HG02571 (cell line): Measurements from ENCODE around the gene GNGT2.
"Not testable (repeated sequence)": the region's sequence is repeated elsewhere in the genome, so short reads cannot be mapped to it uniquely, and the experiment has no call there.

Experiments
- ATAC-seq: cut with Tn5 transposase; IDR thresholded peaks from one replicate; pipeline ENCODE4 v1.9.1; 2021; ENCODE audit warnings: mild to moderate bottlenecking, moderate library complexity; ENCODE audit not compliant: unreplicated experiment

GNGT2 gene

DNA sequence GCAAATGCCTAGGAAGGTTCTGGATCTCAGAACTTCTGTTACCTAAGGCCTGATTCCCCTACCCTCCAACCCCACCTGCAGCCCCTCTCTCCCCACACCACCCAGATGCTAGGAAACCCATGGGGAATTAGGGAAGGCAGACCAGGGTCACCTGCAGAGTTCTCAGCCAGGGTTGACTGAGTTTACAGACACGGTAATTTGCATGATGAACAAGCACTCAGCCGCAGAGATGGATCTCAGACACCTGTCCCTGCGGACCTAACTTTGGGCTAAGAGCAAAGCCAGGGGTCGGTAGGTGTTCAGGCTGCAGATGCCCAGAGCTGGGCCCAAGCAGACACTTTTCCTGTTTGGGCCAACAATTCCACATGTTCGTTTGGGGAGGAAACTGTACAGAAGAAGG, 3.0 kb upstream of the GNGT2 start:
- no peak for ATAC-seq

DNA sequence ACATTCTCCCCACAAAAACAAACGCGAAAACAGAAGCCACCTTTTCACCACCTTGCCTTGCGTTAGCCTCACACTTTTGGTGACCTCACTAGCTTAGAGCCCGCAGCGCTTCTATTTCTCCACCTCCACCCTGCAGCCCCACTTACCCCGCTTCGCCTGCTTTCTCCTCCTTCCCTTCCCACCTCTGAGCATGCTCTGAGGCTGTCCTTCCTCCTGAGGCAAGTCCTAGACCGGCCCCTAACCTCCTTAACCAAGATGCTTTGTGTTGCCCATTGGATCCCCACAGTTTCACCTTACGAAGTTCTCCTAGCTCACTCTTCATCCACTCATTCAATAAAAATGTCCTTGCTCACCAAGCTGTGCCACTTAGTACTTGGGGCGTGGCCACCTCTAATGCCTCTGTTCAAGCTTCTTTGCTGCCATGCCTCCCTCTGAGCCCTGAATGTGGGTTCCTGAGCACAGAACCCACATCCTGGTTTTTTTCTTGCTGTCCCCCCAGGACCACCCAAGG, 1.3 kb downstream of the GNGT2 start:
- ATAC-seq: no peak

DNA sequence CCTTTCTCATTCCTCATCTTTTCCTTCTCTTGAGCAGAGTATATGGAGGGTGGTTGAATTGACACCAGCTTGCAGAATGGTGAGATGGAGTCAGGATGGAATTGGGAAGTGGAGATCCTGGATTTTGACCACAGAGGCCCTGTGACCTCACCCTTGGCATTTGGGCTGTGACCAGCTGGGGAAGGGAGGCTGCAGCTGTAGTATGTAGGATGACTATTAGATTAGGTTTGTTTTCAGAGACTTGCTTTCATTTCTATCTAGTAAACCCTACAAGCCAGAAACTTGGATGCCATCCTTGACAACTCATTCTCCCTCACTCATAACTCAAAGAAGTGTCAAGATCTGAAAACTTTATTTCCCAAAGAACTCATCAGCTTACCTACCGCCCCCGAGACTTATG, 5.9 kb downstream of the GNGT2 start:
- ATAC-seq: no peak

DNA sequence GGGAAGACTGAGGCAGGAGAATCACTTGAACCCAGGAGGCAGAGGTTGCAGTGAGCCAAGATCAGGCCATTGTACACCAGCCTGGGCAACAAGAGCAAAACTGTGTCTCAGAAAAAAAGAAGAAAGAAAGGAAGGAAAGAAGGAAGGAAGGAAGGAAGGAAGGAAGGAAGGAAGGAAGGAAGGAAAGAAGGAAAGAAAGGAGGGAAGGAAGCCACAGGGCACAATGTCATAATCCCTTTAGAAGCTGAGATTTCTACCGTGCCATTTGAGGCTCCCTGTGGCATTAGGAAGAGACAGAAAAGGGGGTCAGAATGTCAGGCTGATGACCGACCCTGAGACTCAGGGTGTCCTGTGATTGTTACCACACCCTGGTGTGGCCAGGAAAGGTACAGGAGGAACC, 6.6 kb downstream of the GNGT2 start:
- ATAC-seq: no peak

DNA sequence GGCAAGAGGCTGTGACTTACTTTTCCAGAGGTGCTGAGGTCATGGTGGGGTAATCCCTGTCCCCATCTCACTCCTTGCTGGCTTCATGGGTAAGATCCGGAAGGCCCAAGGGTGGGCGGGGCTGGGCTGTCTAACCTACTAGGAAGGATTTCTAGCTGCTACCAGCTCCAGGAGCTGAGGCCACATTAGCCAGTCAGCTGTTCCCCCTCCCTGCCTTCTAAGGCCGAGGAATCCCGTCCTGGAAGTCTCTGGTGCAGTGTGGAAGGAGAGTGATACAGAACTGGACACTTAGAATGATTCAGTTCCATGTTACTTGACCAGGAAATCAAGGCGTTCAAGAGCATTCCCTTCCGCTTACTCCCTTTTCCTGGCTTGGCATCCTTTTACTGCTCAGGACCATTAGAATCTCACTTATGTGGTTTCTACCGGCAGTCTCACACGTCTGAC, 8.9 kb downstream of the GNGT2 start:
- no peak for ATAC-seq

DNA sequence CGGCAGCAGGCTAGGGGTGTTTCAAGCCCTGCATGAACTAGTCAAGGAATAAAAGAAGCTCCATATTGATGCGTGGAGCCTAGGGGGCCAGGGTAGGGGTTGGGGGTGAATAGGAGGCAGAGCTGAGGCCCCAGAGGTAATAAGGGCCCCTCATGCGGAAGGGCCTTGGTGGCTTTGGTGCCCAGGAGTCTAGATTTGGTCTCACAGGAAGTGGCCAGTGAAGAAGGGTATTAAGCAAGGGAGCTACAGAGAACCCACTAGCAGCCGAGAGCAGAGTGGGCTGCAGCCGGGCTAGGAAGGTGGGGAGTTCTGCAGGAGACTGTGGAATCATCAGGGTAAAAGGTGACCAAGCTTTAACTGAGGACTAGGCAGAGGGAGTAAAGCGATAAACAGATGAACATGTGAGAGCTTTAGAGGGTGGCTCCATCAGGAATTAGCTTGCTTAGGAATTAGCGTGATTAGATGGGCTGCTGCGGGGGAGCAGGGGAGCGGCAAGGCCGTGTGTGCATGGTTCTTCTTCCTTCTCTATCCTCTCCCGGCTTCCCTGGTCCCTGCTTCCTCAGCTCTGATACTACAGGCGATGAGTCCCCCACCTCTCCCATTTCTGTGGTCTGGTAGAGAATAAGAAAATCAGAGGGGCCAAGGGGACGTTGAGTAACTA, 9.8 kb downstream of the GNGT2 start:
- no peak for ATAC-seq

- ATAC-seq: no peak
These were observed 12.2 kb downstream of the GNGT2 start for GRCh38 chr17:49198211-49198610.

DNA sequence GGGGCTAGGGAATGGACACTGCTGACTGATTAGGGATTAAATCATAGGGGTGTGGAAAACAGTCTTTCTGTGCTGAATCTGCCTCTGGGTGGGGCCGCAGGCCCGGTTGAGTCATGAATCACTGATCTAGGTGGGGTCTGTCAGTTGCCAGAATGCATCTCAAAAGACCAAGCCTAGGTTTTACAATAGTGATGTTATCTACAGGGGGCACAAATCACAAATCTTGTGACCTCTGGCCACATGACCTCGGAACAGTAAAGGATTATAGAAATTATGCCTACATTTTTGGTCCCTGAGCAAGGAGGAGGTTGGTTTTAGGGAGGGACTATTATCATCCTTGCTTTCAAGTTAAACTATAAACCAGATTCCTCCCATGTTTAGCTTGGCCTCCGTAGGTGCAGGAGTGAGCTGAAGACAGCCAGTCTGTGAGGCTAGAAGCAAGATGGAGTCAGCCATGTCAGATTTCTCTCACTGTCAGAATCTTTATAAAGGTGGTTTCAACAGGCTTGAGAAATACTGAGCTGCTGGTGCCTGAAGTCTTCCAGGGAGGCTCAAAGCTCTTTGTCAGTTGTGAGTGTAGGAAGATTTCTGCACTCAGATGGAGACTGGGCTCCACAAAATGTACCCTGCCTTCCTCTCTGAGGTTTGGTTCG, 12.9 kb downstream of the GNGT2 start:
- no peak for ATAC-seq

- no peak for ATAC-seq
These were observed 13.9 kb downstream of the GNGT2 start for GRCh38 chr17:49196520-49196919.

DNA sequence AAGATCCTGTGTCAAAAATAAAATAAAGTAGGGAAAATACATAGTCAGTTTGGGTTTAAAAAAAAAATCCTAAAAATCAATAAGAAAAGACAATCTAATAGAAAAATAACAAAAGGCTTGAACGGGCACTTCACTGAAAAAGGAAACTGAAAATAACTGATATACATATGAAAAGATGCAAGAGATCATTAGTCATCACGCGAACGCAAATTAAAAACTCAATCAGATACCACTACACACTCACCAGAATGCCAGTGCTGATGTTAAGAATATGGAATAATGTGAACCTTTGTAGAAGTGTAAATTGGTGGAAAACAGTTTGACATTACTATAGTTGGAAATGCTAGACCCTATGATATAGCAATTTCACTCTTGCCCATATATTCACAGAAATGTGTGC, 14.6 kb downstream of the GNGT2 start:
- no peak for ATAC-seq

DNA sequence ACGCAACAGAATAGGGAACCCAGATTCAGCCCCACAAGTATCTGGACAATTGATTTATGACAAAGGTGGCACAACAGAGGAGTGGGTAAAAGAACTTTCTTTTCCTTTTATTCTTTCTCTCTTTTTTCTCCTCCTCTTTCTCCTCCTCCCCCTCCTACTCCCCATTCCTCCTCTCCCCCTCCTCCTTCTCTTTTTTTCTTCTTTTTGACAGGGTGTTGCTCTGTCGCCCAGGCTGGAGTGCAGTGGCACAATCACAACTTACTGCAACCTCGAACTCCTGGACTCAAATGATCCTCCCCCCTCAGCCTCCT, 16.1 kb downstream of the GNGT2 start:
- ATAC-seq: no peak

- no peak for ATAC-seq
These were observed 16.7 kb downstream of the GNGT2 start for GRCh38 chr17:49193513-49194296.

DNA sequence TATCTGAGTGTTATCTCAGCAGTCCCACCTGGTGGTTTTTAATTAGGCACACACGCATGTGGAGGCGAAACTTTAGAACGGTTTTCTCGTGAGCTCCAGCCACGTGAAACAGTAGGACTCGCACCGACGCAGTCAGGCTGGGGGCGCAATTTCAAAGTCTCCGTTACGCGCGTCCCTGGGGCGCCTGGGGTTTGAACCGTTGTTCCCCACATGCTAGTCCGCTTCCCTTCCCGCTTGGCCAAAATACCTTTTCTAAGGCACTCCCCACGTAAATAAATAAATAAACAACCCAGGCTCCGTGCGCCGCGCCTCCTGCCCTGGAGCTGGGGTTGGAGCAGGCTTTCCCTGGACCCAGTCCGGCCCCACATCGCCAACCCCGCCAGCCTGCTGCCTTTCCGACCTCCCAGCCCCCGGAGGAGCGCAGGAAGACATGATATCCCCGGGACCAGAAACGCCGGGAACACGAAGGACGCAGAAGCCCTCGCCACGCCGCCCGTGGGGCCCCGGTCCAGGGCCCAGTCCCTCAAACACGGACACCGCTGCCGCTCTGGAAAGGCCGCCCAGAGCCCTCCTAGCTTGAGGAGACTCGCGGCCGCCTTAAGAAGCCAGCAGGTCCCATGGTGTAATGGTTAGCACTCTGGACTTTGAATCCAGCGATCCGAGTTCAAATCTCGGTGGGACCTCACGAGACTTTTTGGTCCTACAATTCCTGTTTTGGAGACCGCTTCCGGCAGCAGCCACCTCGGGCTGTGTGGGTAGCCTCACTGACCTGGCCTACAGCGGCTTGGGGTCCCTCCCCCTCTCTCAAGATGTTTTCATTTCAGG, 18.2 kb downstream of the GNGT2 start:
- ATAC-seq: peak; percentile 51

DNA sequence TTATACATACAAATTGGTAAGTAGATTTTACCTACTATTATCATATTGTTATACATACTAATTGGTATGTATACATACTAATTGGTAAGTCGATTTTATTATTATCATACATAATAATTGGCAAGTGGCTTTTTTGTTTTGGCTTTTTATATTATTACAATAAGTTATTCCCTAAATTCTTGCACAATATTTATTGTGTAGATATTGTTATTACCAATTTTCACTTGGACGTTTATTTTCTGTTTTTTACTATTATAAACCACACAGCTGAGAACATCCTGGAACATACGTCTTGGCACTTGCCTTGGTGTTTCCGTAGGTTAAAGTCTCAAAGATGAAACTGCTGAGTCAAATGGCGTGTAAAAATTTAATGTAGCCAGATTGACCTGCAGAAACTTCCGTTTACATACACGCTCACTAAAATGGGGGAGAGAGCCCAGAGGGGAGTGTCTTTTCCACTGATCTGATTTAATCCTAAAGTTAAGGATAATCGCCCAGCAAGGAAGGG, 18.9 kb downstream of the GNGT2 start:
- ATAC-seq: no peak

GRCh38 chr17:49190932-49191331, 19.4 kb downstream of the GNGT2 start:
- no peak for ATAC-seq

DNA sequence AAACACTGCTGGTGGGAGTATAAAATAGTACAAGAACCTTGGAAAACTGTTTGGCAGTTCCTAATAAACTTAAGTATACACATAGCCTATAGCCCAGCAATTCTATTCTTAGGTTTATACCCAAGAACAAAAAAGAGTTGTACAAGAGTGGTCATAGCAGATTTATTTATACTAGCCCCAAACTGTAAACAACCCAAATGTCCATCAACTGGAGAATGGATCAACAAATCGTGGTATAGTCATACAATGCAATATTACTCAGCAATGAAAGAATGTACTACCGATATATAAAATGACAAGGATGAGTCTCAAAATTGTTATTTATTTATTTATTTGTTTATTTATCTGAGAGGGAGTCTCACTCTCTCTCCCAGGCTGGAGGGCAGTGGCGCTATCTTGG, 23.1 kb downstream of the GNGT2 start:
- ATAC-seq: no peak

GRCh38 chr17:49185381-49185780, 25.0 kb downstream of the GNGT2 start:
- ATAC-seq: not testable (repeated sequence)

DNA sequence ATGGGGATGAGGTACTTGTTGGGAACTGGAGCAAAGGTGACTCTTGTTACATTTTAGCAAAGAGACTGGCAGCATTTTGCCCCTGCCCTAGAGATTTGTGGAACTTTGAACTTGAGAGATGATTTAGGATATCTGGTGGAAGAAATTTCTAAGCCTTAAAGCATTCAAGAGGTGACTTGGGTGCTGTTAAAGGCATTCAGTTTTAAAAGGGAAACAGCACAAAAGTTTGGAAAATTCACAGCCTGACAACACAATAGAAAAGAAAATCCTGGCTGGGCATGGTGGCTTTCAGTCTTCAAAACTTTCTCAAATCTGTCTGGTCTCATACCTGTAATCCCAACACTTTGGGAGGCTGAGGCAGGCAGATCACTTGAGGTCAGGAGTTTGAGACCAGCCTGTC, 25.9 kb downstream of the GNGT2 start:
- ATAC-seq: not testable (repeated sequence)

GRCh38 chr17:49183801-49184200, 26.6 kb downstream of the GNGT2 start:
- no peak for ATAC-seq

GRCh38 chr17:49183341-49183740, 27.0 kb downstream of the GNGT2 start:
- no peak for ATAC-seq
